ENCODE results near the gene OSBPL3.

DNA sequence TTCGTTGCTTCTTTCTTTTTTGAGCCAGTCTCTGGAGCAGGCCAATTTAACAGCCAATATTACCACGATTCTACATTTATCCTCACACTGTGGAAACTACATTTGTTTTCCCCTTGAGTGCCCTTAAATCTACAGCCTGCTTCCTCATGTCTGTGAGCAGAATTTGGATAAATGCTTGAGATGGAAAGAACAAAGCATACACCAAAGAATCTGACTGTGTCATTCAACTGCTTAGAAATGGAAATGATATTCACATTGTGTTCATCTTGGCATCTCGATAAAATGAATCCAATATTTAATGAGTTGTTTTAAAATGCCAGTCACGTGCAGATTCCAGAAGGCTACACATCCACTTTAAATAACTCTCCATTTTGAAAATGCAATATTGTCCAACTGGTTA, 181.7 kb downstream of the OSBPL3 start:
- no peak for TF ChIP-seq YY1 (IDR thresholded peaks at IDR 0.05; ENCODE audit: low read depth)
- TF ChIP-seq NFIC (IDR thresholded peaks at IDR 0.05) = no peak
- no peak for TF ChIP-seq CEBPB (IDR thresholded peaks at IDR 0.05)
- TF ChIP-seq REST (IDR thresholded peaks at IDR 0.05; ENCODE audit: low read depth) = no peak
- TF ChIP-seq FOXM1 (IDR thresholded peaks at IDR 0.05; ENCODE audit: borderline replicate concordance, low read depth) = no peak
- TF ChIP-seq TEAD4 (IDR thresholded peaks at IDR 0.05) = no peak
- no peak for TF ChIP-seq MAX (IDR thresholded peaks at IDR 0.05)
- TF ChIP-seq TAF1 (IDR thresholded peaks at IDR 0.05; ENCODE audit: low read depth) = no peak
- no peak for TF ChIP-seq TCF12 (IDR thresholded peaks at IDR 0.05; ENCODE audit: low read depth)
- no peak for TF ChIP-seq RAD21 (IDR thresholded peaks at IDR 0.05; ENCODE audit: low read depth)
